SHP77 treated with DMSO at 0.1 percent for 48 hours (cell line): Measurements from ENCODE around the gene GPR37L1.
"Not testable (repeated sequence)": the region's sequence is repeated elsewhere in the genome, so short reads cannot be mapped to it uniquely, and the experiment has no call there.

Experiments used
- DNase-seq: peaks from one replicate; lab custom pipeline; 2025; lab: John Stamatoyannopoulos, UW

Gene GPR37L1

GRCh38 chr1:202168861-202169260 lies 46.1 kb downstream of the GPR37L1 start:
- DNase-seq, result no peak

- DNase-seq, result no peak
These were observed 48.0 kb downstream of the GPR37L1 start for GRCh38 chr1:202170726-202171125.

DNA sequence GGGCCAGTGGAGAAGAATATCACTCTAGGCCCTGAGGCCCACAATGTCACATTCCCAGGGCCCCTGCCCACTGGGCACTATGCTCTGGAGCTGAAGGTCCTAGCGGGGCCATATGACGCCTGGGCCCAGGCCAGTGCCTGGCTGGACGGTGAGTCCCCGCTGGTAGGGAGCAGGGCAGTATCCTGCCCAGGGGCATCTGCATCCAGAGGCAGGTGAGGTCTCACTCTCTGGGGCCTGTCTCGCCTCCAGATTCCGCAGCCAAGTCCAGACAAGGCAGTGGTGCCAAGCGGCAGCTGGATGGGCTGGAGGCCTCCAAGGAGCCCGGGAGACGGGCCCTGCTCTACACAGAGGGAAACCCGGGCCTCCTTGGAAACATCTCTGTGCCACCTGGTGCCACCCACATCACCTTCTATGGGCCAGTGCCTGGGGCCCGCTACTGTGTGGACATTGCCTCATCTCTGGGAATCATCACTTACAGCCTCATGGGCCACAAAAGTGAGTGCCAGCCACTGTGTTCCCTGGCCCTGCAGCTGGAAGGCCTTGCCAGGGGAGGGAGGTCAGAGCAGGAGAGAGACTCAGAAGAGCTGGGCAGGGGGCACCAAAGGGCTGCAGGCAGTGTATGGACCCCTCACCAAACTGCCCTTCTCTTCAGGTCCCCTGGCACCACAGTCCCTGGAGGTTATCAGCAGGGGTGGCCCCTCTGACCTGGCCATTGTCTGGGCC lies 48.7 kb downstream of the GPR37L1 start:
- no peak for DNase-seq

- DNase-seq, result no peak
These were observed 49.3 kb downstream of the GPR37L1 start for GRCh38 chr1:202172015-202172355.

GRCh38 chr1:202173993-202174392 lies 51.3 kb downstream of the GPR37L1 start:
- DNase-seq, result no peak

- no peak for DNase-seq
These were observed 54.5 kb downstream of the GPR37L1 start for GRCh38 chr1:202176949-202177927.

DNA sequence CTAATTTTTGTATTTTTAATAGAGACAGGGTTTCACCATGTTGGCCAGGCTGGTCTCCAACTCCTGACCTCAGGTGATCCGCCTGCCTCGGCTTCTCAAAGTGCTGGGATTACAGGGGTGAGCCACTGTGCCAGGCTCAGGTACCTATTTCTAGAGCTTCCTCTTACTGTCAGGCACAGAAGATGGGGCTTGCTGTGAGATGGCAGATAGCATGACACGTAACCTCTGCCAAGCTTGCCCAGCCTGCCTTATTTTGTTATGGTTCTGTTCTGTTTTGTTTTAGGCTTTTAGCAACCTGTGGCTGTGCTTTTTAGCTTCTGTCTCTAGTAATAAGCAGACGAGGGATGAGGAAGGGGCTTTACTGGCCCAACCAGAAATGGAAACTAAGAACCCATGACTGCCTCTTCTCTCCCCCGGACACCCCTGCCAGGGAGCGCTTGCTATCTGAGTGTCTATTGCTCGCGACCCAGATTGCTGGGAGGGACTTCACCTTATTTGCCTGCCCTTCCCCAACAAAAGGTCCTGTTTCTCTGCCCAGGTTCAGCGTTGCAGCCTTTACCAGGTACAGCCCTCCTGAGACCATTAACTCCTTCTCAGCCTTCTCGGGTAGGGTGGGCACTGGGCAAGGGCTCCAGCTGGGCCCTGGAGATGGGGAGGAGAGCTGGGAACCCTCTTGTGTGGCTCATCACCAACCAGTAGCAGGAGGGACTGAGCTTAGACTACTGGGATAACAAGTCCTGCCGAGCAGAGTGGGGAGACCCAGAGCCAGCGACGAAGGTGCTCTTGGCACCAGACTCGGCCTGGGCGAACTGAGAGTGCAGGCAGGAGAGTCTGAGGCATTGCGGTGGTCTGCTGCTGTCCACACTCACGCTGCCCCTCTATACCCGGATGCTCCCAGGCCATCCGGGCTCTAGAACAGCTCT lies 57.4 kb downstream of the GPR37L1 start:
- DNase-seq, result no peak

- not testable (repeated sequence) for DNase-seq
These were observed 58.0 kb downstream of the GPR37L1 start for GRCh38 chr1:202180751-202181139.

DNA sequence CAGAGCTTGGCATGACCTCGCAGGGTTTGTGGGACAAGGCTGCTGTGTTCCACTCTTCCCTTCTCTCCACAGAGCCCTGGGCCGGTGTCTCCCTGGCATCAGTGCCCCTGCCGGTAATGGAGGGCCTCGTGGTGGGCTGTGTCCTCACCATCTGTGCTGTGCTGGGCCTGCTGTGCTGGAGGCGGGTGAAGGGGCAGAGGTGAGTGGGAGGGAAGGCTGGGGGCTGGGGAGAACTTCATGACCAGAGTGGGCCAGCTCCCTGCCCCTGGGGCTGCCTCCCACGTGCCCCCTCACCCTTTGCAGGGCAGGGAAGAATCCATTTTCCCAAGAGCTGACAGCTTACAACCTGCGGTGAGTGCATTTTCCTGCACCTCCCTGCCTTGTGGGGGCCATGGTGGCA lies 58.9 kb downstream of the GPR37L1 start:
- no peak for DNase-seq

DNA sequence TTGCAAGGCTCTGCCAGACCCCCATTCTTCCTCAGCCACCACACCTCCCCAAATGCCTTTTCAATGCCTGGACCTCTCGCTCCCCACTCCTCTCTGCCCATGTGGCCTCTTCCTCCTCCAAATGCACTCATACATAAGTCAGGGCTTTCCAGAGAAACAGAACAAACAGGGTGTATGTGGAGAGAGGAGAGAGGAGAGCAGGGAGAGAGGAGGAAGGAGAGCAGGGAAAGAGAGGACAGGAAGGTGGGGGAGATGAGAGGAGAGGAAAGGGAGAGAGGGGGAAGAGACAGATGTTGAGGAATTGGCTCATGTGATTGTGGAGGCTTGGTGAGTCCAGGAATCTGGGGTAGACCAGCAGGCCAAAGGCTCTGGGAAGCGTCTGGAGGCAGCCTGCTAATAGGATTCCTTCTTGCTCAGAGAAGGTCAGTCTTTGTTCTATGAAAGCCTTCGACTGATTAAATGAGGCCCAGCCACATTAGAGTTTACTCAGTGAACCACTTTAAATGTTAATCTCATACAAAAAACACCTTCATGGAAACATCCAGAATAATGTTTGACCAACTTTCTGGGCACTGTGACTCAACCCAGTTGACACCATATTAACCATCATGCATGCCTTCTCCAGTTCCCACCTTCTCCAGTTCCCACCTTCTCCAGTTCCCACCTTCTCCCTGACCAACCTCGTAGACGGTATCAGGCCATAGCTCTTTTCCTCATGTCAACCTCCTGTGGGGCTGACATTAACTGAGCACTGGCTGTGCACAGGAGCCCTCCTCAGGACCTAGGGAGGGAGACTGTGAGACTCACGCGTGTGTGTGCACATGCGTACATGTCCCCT lies 59.5 kb downstream of the GPR37L1 start:
- DNase-seq, result no peak
